A673 (cell line): ENCODE data around the gene ZMYND8.

ENCODE experiments used
- EZH2 ChIP-seq: fragments of 200-600 bp; sonication (generic); IDR thresholded peaks from 2 replicates; pipeline ENCODE4 v1.6.1; 2017; ENCODE audit warnings: borderline replicate concordance, low read depth, mild to moderate bottlenecking, mixed read lengths, antibody characterized with exemption, low read length; ENCODE audit not compliant: poor library complexity, severe bottlenecking
- TF ChIP-seq, protein P1 (sequence below): fragments of 300-800, 200-600 bp; sonication (generic); conservative IDR thresholded peaks from 2 replicates; pipeline ENCODE4 v1.5.1; 2017; ENCODE audit warnings: low read depth, mild to moderate bottlenecking, antibody characterized with exemption, low read length, moderate library complexity, mixed read lengths

DNA sequence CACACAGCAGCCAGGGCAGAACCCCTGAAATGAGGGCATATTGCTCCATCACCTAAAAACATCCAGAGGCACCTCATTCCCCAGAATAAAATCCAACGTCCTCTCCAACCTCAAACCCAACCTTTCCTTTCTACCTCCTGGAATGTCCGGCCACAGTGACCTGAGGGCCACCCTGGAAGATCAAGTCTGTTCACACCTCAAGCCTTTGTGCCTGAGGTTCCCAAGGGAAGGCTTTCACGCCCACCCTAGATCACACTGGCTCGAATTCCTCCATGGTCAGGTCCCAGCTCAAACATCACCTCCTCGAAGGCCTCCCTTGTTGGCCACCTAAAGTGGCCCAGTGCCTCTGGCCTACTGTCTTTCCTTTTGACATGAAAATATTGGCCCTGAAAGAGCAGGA lies 88.9 kb downstream of the ZMYND8 start:
- TF ChIP-seq EZH2, result no peak
- TF ChIP-seq, protein P1, sequence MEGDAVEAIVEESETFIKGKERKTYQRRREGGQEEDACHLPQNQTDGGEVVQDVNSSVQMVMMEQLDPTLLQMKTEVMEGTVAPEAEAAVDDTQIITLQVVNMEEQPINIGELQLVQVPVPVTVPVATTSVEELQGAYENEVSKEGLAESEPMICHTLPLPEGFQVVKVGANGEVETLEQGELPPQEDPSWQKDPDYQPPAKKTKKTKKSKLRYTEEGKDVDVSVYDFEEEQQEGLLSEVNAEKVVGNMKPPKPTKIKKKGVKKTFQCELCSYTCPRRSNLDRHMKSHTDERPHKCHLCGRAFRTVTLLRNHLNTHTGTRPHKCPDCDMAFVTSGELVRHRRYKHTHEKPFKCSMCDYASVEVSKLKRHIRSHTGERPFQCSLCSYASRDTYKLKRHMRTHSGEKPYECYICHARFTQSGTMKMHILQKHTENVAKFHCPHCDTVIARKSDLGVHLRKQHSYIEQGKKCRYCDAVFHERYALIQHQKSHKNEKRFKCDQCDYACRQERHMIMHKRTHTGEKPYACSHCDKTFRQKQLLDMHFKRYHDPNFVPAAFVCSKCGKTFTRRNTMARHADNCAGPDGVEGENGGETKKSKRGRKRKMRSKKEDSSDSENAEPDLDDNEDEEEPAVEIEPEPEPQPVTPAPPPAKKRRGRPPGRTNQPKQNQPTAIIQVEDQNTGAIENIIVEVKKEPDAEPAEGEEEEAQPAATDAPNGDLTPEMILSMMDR, result no peak
